T-helper 22 cell (primary cell): ENCODE results near the gene EVX1.

Source experiments
- DNase-seq: peaks from one replicate; pipeline ENCODE4 v3.0.0-alpha.2; 2020; ENCODE audit warnings: low read depth

The EVX1 gene

DNA sequence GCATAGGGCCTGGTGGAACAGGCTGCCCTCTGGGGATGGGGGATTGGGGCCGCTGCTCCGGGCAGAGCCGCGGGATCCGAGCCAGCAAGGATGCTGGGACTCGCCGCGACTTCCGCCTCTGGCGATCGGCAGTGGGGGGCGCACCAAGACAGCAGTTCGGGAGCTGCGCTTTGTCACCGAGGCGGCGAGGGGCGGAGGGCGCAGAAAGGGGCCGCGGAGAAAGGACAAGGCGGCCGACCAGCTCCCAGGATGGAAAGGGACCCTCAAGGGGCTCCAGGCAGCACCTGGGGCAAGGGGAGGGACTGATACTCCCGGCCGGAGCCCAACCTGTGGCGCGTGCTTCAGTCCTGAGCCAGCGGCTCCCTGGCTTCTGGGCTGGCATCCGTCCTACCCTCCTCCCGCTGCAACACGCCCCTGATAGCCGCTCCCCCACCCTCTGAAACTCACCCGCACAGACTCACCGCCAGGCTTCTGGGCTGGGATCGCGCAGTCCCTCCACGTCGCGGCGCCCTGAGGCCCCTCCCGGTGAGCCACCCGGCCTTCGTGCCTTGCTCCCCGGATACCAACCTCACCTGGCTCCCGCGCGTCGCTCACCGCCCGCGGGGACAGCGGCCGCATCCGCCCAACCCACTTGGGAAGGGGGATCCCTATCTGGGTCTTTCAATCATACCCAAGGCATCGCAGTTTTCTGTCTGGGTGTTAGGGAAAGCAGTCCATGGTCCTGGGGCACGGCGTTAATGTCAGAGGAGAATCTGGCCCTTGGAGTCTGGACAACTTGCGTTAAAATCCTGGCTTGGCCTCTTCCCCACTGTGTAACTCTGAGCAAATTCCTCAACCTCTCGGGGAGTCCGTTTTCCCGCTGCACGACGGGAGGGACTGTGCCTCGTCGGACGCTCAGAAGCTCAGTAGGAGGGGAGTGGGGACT is 7.0 kb upstream of the EVX1 start:
- no peak for DNase-seq

DNA sequence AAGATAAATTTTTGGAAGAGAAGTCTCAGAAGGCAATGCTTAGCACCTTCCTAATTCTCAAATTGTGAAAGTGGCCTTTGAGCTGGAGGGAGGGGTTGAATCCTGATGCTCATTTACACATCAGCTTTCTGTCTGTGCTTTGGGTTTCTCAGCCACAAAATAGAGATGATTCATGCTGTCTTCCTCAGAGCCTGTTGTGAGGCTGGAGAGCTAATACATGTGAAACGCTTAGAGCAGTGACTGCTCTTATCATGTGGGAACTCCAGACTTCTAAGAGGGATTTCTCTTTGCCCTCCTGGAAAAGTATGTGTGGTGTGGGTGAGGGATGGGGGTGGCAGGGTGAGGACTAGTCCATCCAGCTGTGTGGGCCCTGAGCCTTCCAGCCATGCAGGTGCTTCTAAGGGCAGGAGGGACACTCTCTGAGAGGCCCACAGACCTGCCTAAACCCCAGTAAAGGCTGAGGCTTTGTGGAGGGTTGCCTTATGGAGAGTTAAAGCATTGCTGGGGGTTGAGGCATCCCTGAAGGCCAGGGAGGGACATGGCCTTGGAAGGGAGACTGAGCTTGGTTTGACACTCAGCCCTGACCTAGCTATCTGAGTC is 4.8 kb upstream of the EVX1 start:
- no peak for DNase-seq

DNA sequence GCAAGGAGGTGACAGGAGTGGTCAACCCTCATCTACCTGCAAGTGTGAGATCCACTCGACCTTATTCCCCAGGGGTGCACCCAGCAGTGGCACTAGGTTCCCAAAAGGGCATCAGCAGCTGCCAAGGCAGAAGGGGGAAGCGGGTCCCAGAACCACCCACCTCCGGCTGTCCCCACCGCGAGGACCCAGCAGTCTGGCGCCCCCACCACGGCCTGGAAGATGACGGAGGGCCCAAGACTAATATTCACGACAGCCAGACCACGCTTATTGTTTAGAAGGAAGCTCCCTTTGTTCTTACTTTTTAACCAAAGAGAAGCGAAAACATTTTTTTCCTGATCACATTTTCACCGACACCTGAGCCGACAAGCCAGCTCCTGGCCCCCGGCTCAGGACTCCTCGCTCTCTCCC is 3.6 kb upstream of the EVX1 start:
- no peak for DNase-seq

DNA sequence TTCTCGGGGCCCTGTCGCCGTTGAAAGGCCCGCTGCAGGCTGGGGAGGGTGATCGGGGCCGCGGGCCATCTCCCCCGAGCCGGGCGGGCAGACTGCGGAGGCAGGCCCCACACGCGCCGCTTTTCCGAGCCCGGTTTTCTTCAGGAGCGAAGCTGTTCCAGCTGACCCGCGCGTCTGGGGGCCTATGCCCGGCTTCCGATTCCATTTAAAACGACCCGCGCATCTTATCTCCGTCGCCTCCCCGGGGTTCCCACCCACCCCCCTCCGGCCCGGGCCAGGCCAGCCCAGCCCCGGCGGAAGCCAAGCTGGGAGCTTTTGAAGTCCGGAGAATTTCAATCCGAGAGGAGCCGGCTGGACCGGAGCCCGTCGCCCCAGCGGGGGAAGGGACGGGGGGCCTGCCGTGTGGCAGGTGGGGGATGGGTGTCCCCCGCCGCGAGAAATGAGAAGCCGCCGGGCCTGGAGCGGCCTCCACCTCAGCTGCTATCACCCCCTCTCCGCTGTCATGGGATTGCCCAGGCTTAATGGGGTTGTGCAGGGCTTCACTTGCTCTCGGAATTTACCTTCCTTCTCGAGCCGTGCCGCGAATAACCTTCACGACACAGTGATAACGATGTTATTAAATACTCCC is 3.1 kb upstream of the EVX1 start:
- no peak for DNase-seq

DNA sequence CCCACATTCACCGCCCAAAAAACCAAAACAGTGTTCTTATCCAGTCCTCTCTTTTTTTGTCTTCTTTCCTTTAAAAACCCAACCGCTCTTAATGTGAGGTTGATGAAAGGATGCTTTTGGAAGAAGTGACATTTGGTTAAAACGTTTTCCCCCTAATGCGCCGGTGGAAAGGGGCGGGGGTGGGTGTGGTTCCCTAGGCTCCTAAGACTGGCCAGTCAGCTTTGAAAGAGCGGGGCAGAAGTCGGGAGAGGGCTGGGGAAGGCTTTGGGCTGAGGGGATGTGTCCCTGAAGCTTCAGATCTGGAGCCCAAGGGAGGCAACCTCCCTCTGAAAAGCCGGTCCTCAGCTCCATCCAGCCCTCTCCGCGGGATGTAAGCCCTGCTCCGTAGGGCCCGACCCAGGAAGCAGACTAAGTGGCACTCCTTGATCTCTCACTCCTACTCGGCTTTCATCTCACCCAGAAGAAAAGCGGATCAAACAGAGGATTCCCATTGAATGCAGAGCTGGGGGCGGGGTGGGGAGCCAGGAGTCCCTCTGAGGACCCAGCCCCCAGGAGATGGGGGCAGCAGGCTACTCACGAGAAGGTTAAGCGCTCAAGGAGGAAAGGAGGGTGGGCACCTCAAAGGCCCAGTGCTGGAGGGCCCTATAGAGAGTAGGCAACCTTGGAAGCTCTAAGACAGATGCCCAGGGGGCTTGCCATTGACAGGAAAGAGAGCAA is 2.4 kb upstream of the EVX1 start:
- DNase-seq: no peak

DNA sequence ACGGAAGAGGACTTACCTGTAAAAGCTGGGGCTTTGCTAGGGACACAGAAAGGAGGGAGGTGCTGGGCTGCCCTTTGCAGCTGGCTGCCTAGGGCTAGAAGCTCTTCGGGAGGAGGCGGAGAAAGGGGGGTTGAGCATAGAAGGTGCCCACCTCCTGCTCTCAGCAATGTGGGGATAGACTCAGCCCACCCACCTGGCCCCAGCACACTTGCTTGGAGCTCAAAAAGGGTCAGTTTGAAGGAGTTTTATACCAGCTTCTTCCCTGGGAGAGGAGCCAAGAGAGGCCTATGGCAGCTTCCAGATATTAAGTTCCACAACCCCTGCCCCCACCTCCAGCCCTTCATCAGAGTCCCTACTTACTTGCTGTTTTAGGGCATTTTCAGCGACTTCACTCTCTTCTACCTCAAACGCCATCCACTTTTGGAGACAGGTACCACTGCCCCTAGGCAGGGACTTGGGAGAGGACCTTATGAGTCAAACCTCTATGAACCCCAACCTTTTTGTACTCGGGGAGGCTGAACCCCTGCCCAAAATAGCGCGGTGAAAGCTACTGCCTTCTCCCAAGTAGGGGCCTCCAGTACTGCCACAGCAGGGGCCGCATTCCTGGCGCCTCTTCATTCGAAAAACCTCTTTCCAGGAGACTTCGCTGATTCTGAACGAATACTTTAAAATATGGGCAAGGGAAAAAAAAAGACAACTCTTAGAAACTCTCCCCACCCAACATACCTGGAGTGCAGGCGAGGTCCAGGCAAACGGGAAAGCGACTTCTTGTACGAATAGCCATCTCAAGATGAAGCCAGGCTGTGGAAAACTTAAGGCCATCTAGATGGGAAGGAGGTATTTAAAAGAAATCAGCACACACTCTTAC is 1.2 kb upstream of the EVX1 start:
- DNase-seq: no peak

DNA sequence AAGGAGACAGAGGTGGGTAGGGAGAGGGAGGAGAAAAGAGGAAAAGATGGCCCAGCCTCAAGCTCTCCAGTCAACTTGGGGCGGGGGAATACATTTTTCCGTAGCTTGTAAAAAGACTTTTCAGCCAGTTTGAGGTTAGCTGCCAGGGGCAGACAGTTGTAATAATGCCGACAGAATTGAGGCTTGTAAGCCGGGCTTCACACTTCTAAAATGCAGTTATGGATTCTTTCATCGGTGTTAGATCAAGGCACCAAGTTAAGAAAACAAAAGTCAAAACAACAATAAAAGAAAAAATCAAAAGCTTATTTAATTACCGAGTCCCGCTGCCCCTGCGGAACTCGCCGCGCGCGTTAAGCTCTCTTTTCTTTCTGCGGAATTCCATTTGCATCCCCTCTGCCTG is 448 bp upstream of the EVX1 start:
- no peak for DNase-seq

DNA sequence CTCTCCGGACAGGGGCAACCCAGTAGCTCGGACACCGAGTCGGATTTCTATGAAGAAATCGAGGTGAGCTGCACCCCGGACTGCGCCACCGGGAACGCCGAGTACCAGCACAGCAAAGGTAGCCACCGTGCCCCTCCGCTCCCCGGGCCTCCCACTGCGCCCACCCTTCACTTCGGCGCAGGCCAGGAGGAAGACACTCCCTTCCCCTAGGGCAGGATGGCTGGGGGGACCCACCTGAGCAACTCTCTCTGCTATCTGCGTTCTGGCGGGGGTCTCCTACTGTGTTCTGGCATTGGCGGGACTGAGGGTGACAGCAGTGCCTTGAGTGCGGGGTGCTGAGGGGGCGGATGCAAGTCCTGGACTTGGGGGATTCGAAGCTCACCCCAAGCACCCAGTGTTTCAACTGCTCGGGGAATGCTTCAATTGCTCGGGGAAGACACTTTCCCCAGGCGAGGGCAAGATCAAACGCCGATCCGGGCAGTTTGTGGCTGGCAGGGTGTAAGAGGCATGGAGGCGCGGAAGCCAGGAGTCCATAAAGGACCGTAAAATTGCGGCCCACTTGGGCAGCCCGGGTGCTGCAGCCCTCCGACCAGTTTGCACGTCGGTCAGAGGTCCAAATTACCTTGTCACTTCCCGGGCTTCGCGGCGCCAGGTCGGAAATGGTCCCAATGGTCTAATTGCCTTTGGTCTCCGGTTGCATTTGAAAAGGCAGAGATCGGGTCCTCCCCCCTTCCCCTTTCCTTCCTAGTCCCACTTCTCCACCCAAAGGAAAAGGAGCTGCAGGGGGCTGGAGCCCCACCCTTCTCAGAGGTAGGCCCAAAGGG is 950 bp downstream of the EVX1 start:
- no peak for DNase-seq

DNA sequence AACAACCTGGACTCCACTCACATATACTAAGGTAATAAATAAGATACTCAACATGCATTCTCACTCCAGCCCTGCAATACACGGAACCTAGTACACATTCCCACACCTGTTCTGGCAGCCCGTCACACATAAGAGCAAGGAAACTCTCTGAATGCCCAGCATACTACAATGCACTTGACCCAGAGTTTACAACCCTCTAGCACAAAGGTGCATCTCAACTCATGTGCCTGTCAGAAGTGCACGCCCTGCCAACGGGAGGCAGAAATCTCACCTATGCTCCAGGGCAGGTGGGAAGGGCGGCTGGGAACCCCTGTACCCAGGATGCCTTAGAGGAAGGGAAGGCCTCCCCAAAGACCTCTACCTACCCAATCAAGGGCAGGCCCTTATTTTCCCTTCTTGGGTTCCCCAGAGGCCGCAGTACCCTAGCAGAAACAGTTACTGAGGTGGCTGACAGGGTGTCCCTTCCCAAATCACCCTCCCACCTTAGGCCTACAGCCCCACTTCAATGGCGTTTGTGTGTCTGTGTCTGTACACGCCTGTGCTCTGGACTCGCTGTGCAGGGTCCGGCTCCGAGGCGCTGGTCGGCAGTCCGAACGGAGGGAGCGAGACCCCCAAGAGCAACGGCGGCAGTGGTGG is 2.0 kb downstream of the EVX1 start:
- no peak for DNase-seq

DNA sequence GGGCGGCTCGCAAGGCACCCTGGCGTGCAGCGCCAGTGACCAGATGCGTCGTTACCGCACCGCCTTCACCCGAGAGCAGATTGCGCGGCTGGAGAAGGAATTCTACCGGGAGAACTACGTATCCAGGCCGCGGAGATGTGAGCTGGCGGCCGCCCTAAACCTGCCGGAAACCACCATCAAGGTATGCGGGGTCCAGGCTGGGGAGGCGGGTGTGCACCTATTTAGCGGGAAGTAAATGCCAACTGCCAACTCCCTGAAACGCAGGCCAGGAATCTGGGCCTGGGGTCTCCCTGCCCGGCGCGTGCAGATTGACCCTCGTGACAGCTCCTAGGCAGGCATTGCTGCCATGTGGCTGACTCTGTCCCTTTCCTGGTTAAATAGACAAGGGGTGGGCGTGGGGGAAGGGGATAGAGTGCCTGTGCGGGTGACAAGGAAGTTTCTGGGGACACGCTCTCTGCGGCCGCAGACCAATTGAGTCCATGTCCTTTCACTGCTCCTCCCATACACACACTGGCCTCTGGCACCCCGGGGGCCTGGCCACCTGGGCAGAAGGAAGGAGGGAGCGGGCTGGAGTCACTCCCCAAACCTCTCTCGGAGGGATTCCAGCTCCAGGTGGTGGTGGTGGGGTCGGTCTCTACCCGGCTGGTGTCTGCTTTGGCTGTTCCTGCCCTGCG is 2.7 kb downstream of the EVX1 start:
- DNase-seq: no peak

DNA sequence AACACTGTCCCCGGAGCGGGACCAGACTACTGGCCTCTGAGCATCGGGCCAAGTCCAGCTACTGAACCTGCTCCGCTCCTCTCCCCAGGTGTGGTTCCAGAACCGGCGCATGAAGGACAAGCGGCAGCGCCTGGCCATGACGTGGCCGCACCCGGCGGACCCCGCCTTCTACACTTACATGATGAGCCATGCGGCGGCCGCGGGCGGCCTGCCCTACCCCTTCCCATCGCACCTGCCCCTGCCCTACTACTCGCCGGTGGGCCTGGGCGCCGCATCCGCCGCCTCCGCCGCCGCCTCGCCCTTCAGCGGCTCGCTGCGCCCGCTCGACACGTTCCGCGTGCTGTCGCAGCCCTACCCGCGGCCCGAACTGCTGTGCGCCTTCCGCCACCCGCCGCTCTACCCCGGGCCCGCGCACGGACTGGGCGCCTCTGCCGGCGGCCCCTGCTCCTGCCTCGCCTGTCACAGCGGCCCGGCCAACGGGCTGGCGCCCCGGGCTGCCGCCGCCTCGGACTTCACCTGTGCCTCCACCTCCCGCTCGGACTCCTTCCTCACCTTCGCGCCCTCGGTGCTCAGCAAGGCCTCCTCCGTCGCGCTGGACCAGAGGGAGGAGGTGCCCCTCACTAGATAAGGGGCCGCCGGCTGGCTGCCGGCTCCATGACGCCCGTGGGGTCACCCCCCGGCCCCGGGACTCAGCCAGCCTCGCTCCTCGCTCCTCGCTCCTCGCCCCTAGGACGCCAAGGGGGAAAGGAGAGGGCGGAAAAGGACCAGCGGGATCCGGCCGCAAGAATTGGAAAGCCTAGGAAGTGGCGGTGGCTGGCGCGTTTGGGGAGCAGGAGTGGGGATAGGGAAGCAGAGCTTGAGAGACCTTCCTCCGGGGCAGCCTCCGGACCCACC is 3.4 kb downstream of the EVX1 start:
- DNase-seq: no peak

DNA sequence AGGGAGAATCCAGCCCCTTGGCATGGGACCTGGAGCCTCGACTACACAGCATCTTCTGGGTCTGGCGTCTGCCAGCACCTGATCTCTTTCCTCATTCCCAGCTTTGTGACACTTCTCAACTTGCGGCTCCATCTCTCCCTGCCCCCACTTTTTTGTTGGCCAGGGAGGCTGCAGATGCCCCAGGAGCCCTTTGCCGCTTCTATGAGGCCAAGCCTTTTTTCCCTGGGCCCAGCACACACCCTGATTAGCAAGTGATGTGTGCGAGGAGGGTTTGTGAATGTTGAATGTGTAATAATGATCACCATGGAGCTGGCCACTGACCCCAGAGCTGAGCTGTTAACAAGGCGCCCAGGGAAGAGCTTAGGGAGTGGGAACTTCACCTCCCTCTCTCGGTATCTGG is 4.4 kb downstream of the EVX1 start:
- no peak for DNase-seq

DNA sequence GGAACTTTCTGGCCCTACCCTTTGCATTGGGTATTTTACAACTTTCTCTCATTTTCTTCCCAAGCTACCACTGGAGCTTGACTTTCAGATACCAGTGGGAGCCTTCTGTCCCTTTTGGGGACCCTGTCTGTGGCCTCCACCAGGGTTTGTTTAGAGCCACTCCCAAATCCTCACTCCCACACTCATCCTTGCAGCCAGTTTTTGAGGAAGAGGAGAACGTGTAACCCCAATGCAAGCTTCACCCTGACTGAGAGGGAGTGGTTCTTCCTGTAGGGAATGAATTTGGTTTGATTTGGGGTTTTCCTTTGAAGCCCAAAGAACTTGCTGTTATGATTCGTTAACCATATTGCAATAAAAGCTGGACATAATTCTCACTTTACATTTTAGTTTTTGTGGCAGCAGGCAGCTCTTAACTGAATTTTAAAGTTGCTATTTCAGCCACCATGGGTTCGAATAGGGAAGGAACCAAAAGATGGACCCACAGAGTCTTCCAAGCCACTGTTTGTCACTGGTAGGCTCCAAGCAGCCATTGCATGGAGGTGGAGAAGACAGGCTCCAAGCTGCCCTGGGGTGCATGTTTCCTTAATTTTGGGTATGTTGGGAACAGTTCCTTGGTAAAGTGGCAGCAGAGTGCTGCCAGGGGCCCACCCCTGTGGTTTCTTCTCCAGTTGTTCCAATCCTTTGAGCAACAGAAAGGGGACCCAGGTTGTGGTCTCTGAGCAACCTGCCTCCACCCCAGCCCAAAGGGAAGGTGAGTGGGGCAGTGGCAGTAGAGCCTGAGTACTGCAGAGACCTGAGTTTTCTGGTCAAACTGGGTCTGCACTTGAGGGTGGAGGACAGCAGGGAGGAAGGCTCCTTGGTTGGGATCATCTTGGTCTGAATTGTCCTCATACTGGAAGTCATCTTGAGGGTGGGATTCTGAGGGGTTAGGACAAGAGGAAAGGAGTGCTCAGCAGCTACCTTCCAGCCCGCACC is 5.1 kb downstream of the EVX1 start:
- no peak for DNase-seq

DNA sequence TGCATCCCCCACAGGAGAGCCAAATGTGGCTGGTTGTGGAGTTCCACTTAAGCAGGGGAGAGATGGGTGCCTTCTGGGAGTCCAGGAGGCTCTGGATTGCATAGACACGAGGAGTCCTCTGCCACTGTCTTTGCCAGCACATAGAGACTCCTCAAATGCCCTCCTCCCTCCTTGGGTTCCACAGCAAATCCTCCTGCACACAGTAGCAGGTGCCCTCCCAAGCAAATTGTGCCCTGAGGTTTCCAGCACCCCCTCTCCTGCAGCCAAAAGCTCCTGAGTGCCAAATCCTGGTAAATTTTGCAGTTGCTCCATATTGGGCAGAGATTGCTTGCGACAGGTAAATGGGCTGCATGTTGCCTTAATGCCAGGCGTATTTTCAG is 5.8 kb downstream of the EVX1 start:
- no peak for DNase-seq

DNA sequence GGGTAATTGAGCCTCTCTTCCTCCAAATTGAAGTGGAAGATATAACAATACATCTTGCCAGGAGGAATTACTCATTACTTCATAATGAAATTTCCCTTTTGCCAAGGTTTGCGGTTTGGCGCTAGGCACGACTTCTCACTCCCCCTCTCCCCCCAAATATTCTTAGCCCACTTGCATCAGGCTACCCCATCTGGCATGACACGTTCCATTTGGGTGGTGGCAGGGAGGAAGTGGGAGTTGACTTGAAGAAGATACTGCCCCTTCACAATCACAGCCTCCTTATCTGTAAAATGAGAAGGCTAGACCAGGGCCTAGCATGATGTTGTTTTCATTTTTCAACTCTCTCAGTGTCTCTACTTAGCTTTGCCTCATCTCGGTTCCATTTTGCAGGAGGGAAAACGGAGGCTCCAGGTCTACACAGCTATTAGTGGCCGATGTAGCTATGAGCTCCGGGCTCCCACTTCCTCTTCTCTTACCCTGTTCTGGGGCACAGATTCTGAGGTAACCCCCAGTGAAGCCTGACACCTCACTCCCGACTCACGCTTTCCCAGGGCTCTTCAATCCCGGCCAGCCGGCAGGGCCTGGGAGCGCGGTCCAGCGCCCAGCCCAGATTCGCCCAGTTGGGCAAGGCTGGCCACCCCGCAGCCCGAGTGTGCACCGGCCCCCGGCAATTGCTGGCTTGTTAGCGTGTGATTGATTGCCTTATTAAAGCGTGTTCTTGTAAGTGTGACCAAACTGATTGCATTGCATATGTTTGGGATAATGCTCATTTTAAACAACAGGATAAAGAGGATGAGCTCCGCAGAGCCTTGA is 6.5 kb downstream of the EVX1 start:
- DNase-seq: no peak

DNA sequence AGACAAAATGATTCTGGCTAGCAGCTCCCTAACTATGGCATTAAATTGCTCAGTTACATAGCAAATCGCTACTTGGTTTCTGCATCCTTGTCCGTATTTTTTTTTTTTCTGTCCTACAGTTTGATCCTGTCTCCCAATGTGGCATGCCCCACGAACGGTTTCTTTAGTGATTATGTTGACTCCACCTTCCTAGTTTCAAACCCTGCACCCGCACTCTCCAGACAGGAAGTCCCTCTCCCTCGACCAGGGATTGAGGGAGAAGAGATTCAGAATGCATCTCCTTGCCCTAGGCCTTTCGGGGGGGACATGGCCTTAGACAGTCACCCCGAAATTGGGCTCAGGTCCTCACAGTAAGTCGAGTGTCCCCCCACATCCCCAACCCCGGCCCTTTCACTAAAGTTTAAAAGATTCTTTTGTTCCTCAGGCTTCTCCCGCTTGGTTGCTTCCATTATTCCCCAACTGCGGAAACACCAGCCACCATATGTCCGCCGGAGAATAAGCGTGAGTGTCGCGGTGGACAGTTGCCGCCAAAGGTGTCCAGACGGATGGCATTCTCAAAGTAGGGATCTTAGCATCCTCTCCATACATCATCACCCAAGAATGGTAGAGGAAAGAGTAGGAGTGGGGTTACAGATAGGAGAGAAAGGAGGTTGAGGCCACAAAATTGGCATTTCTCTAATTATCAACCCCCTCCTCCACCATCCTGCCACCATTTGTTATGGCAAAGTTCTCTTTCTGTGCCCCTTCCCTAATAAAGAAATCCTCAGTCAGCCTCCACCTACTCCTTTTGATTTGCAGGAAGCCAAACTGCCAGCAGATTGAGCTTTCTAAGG is 7.3 kb downstream of the EVX1 start:
- no peak for DNase-seq
